Calu3 (cell line): ENCODE measurements around the gene GLT8D2. TPM values are rescaled to one million over a fixed set of nuclear protein-coding genes. Genes with fewer than 3 reads are reported as not detected.

Source experiments
- BruUV-seq: library from RNA; stranded (reverse); fragments of 400-500 nt; replicated peaks from 2 replicates; lab custom pipeline; 2021; lab: Mats Ljungman, UMichigan
- CTCF ChIA-PET: fragments of 300-600 bp; sonication (Branson Sonifier 250); formaldehyde crosslinking; loops from one replicate; lab custom pipeline; 2022; ENCODE audit warnings: antibody characterized with exemption; lab: Charles Lee
- DNase-seq: peaks from one replicate; pipeline ENCODE4 v3.0.0; 2022
- H3K27ac Mint-ChIP-seq: one replicate; pipeline ENCODE4 v1.8.0; 2022; ENCODE audit warnings: mixed read lengths; ENCODE audit not compliant: unreplicated experiment
- H3K27me3 Mint-ChIP-seq: one replicate; pipeline ENCODE4 v1.8.0; 2022; ENCODE audit warnings: mixed read lengths; ENCODE audit not compliant: unreplicated experiment
- H3K36me3 Mint-ChIP-seq: one replicate; pipeline ENCODE4 v1.8.0; 2022; ENCODE audit warnings: mild to moderate bottlenecking, moderate library complexity, mixed read lengths; ENCODE audit not compliant: insufficient read depth, unreplicated experiment
- H3K4me1 Mint-ChIP-seq: one replicate; pipeline ENCODE4 v1.8.0; 2022; ENCODE audit warnings: mild to moderate bottlenecking, low read depth, mixed read lengths; ENCODE audit not compliant: unreplicated experiment
- H3K4me3 Mint-ChIP-seq: one replicate; pipeline ENCODE4 v1.8.0; 2022; ENCODE audit warnings: mild to moderate bottlenecking, low read depth, moderate library complexity, mixed read lengths; ENCODE audit not compliant: unreplicated experiment
- H3K9me3 Mint-ChIP-seq: one replicate; pipeline ENCODE4 v1.8.0; 2022; ENCODE audit warnings: low read depth, mixed read lengths; ENCODE audit not compliant: unreplicated experiment
- intact Hi-C: fragments of 100-400 bp; cut with micrococcal nuclease; formaldehyde crosslinking; loops from one replicate; pipeline ENCODE4 v1.10.0; 2022; ENCODE audit not compliant: unreplicated experiment
- total RNA-seq: library from RNA; stranded (reverse); gene quantifications from 2 replicates; pipeline ENCODE4 v1.2.3, GENCODE V29; 2022
- TF ChIP-seq, protein P1 (sequence below): fragments of 200-600 bp; IDR thresholded peaks from one replicate; pipeline ENCODE4 v1.8.0; 2022; ENCODE audit warnings: antibody characterized with exemption; ENCODE audit not compliant: unreplicated experiment

The GLT8D2 gene
- total RNA-seq, 1 experiment from 2014 or later = not detected

GRCh38 chr12:104091136-104091535 is 41.1 kb upstream of the GLT8D2 start:
- Mint-ChIP-seq H3K4me1 (no peaks in the 10 kb centered on the region), H3K27ac (no peak overlapping the region)
- CTCF ChIA-PET = no interaction called here

GRCh38 chr12:104090685-104091084 is 40.7 kb upstream of the GLT8D2 start:
- CTCF ChIA-PET = no interaction called here
- no peak for DNase-seq
- H3K36me3 Mint-ChIP-seq = no peaks in the 10 kb centered on the region

More at GRCh38 chr12:104091136-104091535, 41.1 kb upstream of the GLT8D2 start:
- TF ChIP-seq, protein P1, sequence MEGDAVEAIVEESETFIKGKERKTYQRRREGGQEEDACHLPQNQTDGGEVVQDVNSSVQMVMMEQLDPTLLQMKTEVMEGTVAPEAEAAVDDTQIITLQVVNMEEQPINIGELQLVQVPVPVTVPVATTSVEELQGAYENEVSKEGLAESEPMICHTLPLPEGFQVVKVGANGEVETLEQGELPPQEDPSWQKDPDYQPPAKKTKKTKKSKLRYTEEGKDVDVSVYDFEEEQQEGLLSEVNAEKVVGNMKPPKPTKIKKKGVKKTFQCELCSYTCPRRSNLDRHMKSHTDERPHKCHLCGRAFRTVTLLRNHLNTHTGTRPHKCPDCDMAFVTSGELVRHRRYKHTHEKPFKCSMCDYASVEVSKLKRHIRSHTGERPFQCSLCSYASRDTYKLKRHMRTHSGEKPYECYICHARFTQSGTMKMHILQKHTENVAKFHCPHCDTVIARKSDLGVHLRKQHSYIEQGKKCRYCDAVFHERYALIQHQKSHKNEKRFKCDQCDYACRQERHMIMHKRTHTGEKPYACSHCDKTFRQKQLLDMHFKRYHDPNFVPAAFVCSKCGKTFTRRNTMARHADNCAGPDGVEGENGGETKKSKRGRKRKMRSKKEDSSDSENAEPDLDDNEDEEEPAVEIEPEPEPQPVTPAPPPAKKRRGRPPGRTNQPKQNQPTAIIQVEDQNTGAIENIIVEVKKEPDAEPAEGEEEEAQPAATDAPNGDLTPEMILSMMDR = no peak
- Mint-ChIP-seq H3K36me3 (no peaks in the 10 kb centered on the region), H3K9me3 (no peaks in the 10 kb centered on the region), H3K4me3 (no peak overlapping the region), H3K27me3 (no peaks in the 10 kb centered on the region)
- intact Hi-C loops = no loop called here
- no TSS peak for BruUV-seq
- no peak for DNase-seq

GRCh38 chr12:104083769-104084475 is 33.9 kb upstream of the GLT8D2 start:
- TF ChIP-seq, protein P1 = no peak
- DNase-seq = no peak
- CTCF ChIA-PET = no interaction called here
- Mint-ChIP-seq H3K36me3 (no peaks in the 10 kb centered on the region), H3K9me3 (no peaks in the 10 kb centered on the region), H3K27me3 (no peaks in the 10 kb centered on the region), H3K4me3 (no peak overlapping the region), H3K27ac (no peak overlapping the region), H3K4me1 (no peaks in the 10 kb centered on the region)
- no TSS peak for BruUV-seq
- intact Hi-C loops = no loop called here

More at GRCh38 chr12:104090685-104091084, 40.7 kb upstream of the GLT8D2 start:
- Mint-ChIP-seq H3K9me3 (no peaks in the 10 kb centered on the region), H3K27ac (no peak overlapping the region), H3K4me1 (no peaks in the 10 kb centered on the region), H3K27me3 (no peaks in the 10 kb centered on the region), H3K4me3 (no peak overlapping the region)
- intact Hi-C loops = no loop called here
- TF ChIP-seq, protein P1 = no peak
- BruUV-seq = no TSS peak

- Mint-ChIP-seq H3K36me3 (peaks cover 4% of the 10 kb centered on the region), H3K4me1 (no peaks in the 10 kb centered on the region), H3K27ac (no peak overlapping the region), H3K27me3 (no peaks in the 10 kb centered on the region), H3K4me3 (no peak overlapping the region), H3K9me3 (no peaks in the 10 kb centered on the region)
- no TSS peak for BruUV-seq
- CTCF ChIA-PET = no interaction called here
- no peak for DNase-seq
- intact Hi-C loops = no loop called here
- TF ChIP-seq, protein P1 = no peak
These were observed 30.8 kb upstream of the GLT8D2 start for GRCh38 chr12:104080764-104081163.
